H9 (cell line): ENCODE data around the gene AGBL4. TPM values are rescaled to one million over a fixed set of nuclear protein-coding genes. Genes with fewer than 3 reads are reported as not detected.

Source experiments
- DNase-seq: peaks from one replicate; pipeline ENCODE4 v3.0.0-alpha.2; 2017
- H2AFZ ChIP-seq: one replicate; pipeline ENCODE4 v1.6.1; 2013; ENCODE audit warnings: mild to moderate bottlenecking, low read length, control low read depth, moderate library complexity
- H2AK5ac ChIP-seq: 2 replicates; pipeline ENCODE4 v1.6.1; 2013; ENCODE audit warnings: low read length, control low read depth, mixed read lengths; ENCODE audit not compliant: insufficient read length
- H2BK120ac ChIP-seq: one replicate; pipeline ENCODE4 v1.6.1; 2013; ENCODE audit warnings: low read depth, mild to moderate bottlenecking, low read length, control low read depth, inconsistent platforms; ENCODE audit not compliant: poor library complexity, severe bottlenecking
- H2BK12ac ChIP-seq: 2 replicates; pipeline ENCODE4 v1.6.1; 2013; ENCODE audit warnings: low read length, control low read depth, mixed read lengths, low read depth; ENCODE audit not compliant: insufficient read length
- H2BK15ac ChIP-seq: 2 replicates; pipeline ENCODE4 v1.6.1; 2013; ENCODE audit warnings: low read depth, low read length, control low read depth
- H2BK20ac ChIP-seq: one replicate; pipeline ENCODE4 v1.6.1; 2013; ENCODE audit warnings: low read depth, mild to moderate bottlenecking, low read length, control low read depth, inconsistent platforms; ENCODE audit not compliant: poor library complexity, severe bottlenecking
- H2BK5ac ChIP-seq: 2 replicates; pipeline ENCODE4 v1.6.1; 2013; ENCODE audit warnings: low read length, control low read depth, mixed read lengths; ENCODE audit not compliant: insufficient read length
- H3K14ac ChIP-seq: 2 replicates; pipeline ENCODE4 v1.6.1; 2013; ENCODE audit warnings: low read length, control low read depth; ENCODE audit not compliant: insufficient read depth
- H3K18ac ChIP-seq: 2 replicates; pipeline ENCODE4 v1.6.1; 2013; ENCODE audit warnings: low read depth, mild to moderate bottlenecking, mixed read lengths, low read length, control low read depth; ENCODE audit not compliant: insufficient read length
- H3K23ac ChIP-seq: 2 replicates; pipeline ENCODE4 v1.6.1; 2013; ENCODE audit warnings: low read length, control low read depth, mixed read lengths, low read depth; ENCODE audit not compliant: insufficient read length
- H3K23me2 ChIP-seq: 2 replicates; pipeline ENCODE4 v1.6.1; 2013; ENCODE audit warnings: low read depth, mild to moderate bottlenecking, mixed read lengths, low read length, control low read depth; ENCODE audit not compliant: insufficient read length, poor library complexity, severe bottlenecking
- H3K27ac ChIP-seq: 2 replicates; pipeline ENCODE4 v1.5.1; 2013; ENCODE audit warnings: low read length, control low read depth, mixed read lengths, low read depth; ENCODE audit not compliant: insufficient read length
- H3K27me3 ChIP-seq: 2 replicates; pipeline ENCODE4 v1.6.1; 2013; ENCODE audit warnings: low read length, control low read depth, inconsistent platforms; ENCODE audit not compliant: insufficient read depth
- H3K4ac ChIP-seq: 2 replicates; pipeline ENCODE4 v1.6.1; 2013; ENCODE audit warnings: low read depth, mild to moderate bottlenecking, control low read depth, inconsistent platforms, low read length, moderate library complexity
- H3K4me1 ChIP-seq: 2 replicates; pipeline ENCODE4 v1.6.1; 2013; ENCODE audit warnings: low read length, control low read depth, inconsistent platforms; ENCODE audit not compliant: insufficient read depth
- H3K4me2 ChIP-seq: 2 replicates; pipeline ENCODE4 v1.6.1; 2013; ENCODE audit warnings: low read length, control low read depth, mixed read lengths; ENCODE audit not compliant: insufficient read length, insufficient read depth
- H3K56ac ChIP-seq: 2 replicates; pipeline ENCODE4 v1.6.1; 2013; ENCODE audit warnings: low read depth, mild to moderate bottlenecking, mixed read lengths, low read length, control low read depth; ENCODE audit not compliant: insufficient read length
- H3K79me1 ChIP-seq: 2 replicates; pipeline ENCODE4 v1.6.1; 2013; ENCODE audit warnings: low read depth, mild to moderate bottlenecking, moderate library complexity, low read length, control low read depth, inconsistent platforms; ENCODE audit not compliant: insufficient read depth, poor library complexity, severe bottlenecking
- H3K79me2 ChIP-seq: 2 replicates; pipeline ENCODE4 v1.6.1; 2013; ENCODE audit warnings: low read length, control low read depth, inconsistent platforms; ENCODE audit not compliant: insufficient read depth
- H3K9ac ChIP-seq: 2 replicates; pipeline ENCODE4 v1.6.1; 2013; ENCODE audit warnings: low read length, control low read depth, mixed read lengths; ENCODE audit not compliant: insufficient read length; ENCODE audit errors: extremely low read depth
- H3K9me3 ChIP-seq: one replicate; pipeline ENCODE4 v1.6.1; 2013; ENCODE audit warnings: low read depth, low read length, inconsistent platforms; ENCODE audit not compliant: control insufficient read depth
- H3T11ph ChIP-seq: one replicate; pipeline ENCODE4 v1.6.1; 2013; ENCODE audit warnings: mild to moderate bottlenecking, low read length, control low read depth, inconsistent platforms
- H4K20me1 ChIP-seq: one replicate; pipeline ENCODE4 v1.6.1; 2013; ENCODE audit not compliant: control insufficient read depth, insufficient read length, insufficient read depth
- H4K5ac ChIP-seq: 2 replicates; pipeline ENCODE4 v1.6.1; 2013; ENCODE audit warnings: low read depth, mild to moderate bottlenecking, mixed read lengths, low read length, control low read depth; ENCODE audit not compliant: insufficient read length
- H4K8ac ChIP-seq: replicated peaks from 2 replicates; pipeline ENCODE4 v1.6.1; 2013; ENCODE audit warnings: low read length, control low read depth, mixed read lengths, low read depth; ENCODE audit not compliant: insufficient read length
- H4K91ac ChIP-seq: 2 replicates; pipeline ENCODE4 v1.6.1; 2013; ENCODE audit warnings: low read depth, mild to moderate bottlenecking, moderate library complexity, mixed read lengths, low read length, control low read depth; ENCODE audit not compliant: insufficient read length
- H3K27ac Mint-ChIP-seq, 3 experiments: 2 replicates in 2 of 3; 3 replicates in 1 of 3; pipeline ENCODE4 v1.8.0; 2020 to 2021; ENCODE audit warnings: mixed read lengths in 3 of 3, mild to moderate bottlenecking in 1 of 3, moderate library complexity in 1 of 3
- H3K27me3 Mint-ChIP-seq: 2 replicates; pipeline ENCODE4 v1.8.0; 2021; ENCODE audit warnings: low read depth, mild to moderate bottlenecking, moderate library complexity, mixed read lengths
- H3K36me3 Mint-ChIP-seq, 3 experiments: 2 replicates in 2 of 3; 3 replicates in 1 of 3; pipeline ENCODE4 v1.8.0; 2020 to 2021; ENCODE audit warnings: low read depth in 3 of 3, mixed read lengths in 3 of 3; ENCODE audit not compliant: insufficient read depth in 1 of 3
- H3K4me1 Mint-ChIP-seq, 2 experiments: 2 replicates each; pipeline ENCODE4 v1.8.0; 2020; ENCODE audit warnings: mixed read lengths in 2 of 2
- H3K4me3 Mint-ChIP-seq, 2 experiments: 2 replicates in 1 of 2; 3 replicates in 1 of 2; pipeline ENCODE4 v1.8.0; 2020 to 2021; ENCODE audit warnings: mild to moderate bottlenecking in 2 of 2, mixed read lengths in 2 of 2, moderate library complexity in 1 of 2
- H3K9me3 Mint-ChIP-seq, 2 experiments: 2 replicates in 1 of 2; 3 replicates in 1 of 2; pipeline ENCODE4 v1.8.0; 2020; ENCODE audit warnings: mild to moderate bottlenecking in 2 of 2, mixed read lengths in 2 of 2, moderate library complexity in 1 of 2
- WGBS: extraction: QIAGEN DNeasy Blood & Tissue Kit; methylation state at CpG from one replicate; pipeline ENCODE4 v1.1.7; 2013; ENCODE audit warnings: missing lambda C conversion rate, low lambda C conversion rate, mixed read lengths; ENCODE audit not compliant: insufficient read length; ENCODE audit errors: extremely low coverage; 5-methylcytosine and 5-hydroxymethylcytosine counted together
- total RNA-seq: library from RNA; stranded (reverse); gene quantifications from 2 replicates; pipeline ENCODE4 v1.2.1, GENCODE V29; 2021
- TF ChIP-seq, protein P1 (sequence below): fragments of 200-600 bp; sonication (generic); conservative IDR thresholded peaks from 3 replicates; pipeline ENCODE4 v1.8.0; 2021; ENCODE audit warnings: antibody characterized with exemption, mild to moderate bottlenecking

AGBL4 gene
- total RNA-seq, 1 experiment from 2014 or later, result not detected

DNA sequence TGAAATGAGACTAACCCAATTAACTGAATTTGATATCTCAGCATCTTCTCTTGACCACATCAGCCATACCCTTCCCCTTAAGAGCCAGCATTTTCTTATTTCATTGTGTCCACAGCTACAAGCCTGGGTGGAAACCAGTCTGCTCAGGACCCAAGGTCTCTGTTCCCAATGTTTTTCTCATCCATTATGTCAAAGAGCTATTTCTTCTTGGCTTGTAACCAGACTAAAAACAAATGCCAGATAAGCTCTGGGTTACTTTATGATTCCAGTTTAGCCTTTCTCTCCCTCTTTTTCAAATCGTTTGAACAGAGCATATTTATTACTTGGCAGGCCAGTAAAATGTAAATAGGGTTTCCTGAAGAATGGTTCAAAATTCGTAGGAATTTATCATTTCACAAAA is 1442.5 kb downstream of the AGBL4 start:
- H3K4me1 ChIP-seq, result no peaks in the 10 kb centered on the region
- no peak overlapping the region for H3T11ph ChIP-seq
- DNase-seq, result no peak
- H3K18ac ChIP-seq, result no peak overlapping the region
- no peaks in the 10 kb centered on the region for H3K4me1 Mint-ChIP-seq
- no peak overlapping the region for H4K91ac ChIP-seq
- no peak overlapping the region for H3K27ac ChIP-seq
- no peak overlapping the region for H3K4me3 Mint-ChIP-seq
- H3K4me2 ChIP-seq, result no peak overlapping the region
- no peak overlapping the region for H3K14ac ChIP-seq
- no peak overlapping the region for H2BK5ac ChIP-seq
- H2BK15ac ChIP-seq, result no peak overlapping the region
- no peak overlapping the region for H2BK20ac ChIP-seq
- H3K9ac ChIP-seq, result no peak overlapping the region
- H3K27me3 Mint-ChIP-seq, result no peaks in the 10 kb centered on the region; the same call in 1 of the 2 replicates
- no peak overlapping the region for H2BK12ac ChIP-seq
- H3K9me3 ChIP-seq, result no peaks in the 10 kb centered on the region
- no peaks in the 10 kb centered on the region for H3K79me1 ChIP-seq
- H3K27ac Mint-ChIP-seq, result no peak overlapping the region
- H4K8ac ChIP-seq, result no peak overlapping the region
- H3K56ac ChIP-seq, result no peak overlapping the region
- no peaks in the 10 kb centered on the region for H4K20me1 ChIP-seq
- no peak overlapping the region for H2AFZ ChIP-seq
- no peak overlapping the region for H3K4ac ChIP-seq
- no peaks in the 10 kb centered on the region for H3K36me3 Mint-ChIP-seq
- no peaks in the 10 kb centered on the region for H3K9me3 Mint-ChIP-seq
- H3K23me2 ChIP-seq, result no peaks in the 10 kb centered on the region
- no peak overlapping the region for H3K23ac ChIP-seq
- no peak overlapping the region for H2AK5ac ChIP-seq
- no peak overlapping the region for H2BK120ac ChIP-seq
- TF ChIP-seq, protein P1, sequence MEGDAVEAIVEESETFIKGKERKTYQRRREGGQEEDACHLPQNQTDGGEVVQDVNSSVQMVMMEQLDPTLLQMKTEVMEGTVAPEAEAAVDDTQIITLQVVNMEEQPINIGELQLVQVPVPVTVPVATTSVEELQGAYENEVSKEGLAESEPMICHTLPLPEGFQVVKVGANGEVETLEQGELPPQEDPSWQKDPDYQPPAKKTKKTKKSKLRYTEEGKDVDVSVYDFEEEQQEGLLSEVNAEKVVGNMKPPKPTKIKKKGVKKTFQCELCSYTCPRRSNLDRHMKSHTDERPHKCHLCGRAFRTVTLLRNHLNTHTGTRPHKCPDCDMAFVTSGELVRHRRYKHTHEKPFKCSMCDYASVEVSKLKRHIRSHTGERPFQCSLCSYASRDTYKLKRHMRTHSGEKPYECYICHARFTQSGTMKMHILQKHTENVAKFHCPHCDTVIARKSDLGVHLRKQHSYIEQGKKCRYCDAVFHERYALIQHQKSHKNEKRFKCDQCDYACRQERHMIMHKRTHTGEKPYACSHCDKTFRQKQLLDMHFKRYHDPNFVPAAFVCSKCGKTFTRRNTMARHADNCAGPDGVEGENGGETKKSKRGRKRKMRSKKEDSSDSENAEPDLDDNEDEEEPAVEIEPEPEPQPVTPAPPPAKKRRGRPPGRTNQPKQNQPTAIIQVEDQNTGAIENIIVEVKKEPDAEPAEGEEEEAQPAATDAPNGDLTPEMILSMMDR, result no peak
- no peaks in the 10 kb centered on the region for H3K79me2 ChIP-seq
- H3K27me3 ChIP-seq, result no peaks in the 10 kb centered on the region
- WGBS, result no CpG with 5 or more reads among the region's 2 CpGs
- no peak overlapping the region for H4K5ac ChIP-seq
